Measurements from ENCODE around the gene NECTIN2.
"Not testable (repeated sequence)": the region's sequence is repeated elsewhere in the genome, so short reads cannot be mapped to it uniquely, and the experiment has no call there.

The NECTIN2 gene

GRCh38 chr19:44911896-44912295 is 65.8 kb downstream of the NECTIN2 start:
- not testable (repeated sequence) for DNase-seq

DNA sequence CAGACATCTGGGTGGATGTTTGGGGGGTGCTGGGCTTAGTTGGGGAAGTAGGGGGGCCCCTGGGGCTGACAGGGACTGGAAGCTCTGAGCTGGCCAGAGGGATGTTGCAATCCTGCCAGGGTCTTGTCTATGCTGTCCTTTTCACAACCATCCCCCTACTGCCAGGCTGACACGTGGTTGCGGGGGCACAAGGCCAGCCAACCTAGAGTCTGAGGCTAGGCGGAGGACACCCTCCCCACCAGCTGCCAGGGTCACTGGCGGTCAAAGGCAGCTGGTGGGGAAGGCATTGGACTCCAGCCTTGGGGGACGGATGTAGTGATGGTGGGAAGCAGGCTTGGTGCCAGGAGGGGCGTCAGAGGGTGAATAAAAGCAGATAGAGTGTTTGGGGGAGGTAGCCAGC is 66.8 kb downstream of the NECTIN2 start:
- no peak for DNase-seq

DNA sequence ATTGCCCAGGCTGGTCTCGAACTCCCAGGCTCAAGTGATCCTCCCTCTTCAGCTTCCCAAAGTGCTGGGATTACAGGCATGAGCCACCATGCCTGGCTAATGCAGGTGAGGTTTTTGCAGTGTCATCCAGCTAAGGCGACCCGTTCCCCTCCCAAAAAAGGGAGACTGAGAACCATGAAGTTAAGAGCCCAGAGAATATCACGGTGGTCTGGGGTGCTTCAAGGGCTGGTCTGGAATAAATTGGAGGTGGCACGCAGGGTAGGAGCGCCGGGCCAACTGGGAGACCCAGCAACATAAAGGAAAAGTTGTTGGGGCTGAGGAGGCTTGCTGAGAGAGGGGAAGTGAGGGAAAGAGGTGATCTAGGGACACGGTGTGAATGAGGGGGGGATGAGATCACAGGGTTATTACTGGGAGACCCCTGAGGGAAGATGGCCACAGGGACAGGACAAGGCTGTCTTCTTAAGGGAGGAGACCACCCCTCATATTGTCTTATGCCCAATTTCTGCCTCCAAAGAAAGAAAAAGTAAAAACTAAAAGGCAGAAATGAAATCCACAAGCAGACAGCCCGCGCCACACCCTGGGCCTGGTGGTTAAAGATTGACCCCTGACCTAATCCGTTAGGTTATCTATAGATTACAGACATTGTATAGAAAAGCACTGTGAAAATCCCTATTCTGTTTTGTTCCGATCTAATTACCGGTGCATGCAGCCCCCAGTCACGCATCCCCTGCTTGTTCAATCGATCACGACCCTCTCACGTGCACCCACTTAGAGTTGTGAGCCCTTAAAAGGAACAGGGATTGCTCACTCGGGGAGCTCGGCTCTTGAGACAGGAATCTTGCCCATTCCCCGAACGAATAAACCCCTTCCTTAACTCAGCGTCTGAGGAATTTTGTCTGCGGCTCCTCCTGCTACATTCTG is 67.7 kb downstream of the NECTIN2 start:
- not testable (repeated sequence) for DNase-seq

DNA sequence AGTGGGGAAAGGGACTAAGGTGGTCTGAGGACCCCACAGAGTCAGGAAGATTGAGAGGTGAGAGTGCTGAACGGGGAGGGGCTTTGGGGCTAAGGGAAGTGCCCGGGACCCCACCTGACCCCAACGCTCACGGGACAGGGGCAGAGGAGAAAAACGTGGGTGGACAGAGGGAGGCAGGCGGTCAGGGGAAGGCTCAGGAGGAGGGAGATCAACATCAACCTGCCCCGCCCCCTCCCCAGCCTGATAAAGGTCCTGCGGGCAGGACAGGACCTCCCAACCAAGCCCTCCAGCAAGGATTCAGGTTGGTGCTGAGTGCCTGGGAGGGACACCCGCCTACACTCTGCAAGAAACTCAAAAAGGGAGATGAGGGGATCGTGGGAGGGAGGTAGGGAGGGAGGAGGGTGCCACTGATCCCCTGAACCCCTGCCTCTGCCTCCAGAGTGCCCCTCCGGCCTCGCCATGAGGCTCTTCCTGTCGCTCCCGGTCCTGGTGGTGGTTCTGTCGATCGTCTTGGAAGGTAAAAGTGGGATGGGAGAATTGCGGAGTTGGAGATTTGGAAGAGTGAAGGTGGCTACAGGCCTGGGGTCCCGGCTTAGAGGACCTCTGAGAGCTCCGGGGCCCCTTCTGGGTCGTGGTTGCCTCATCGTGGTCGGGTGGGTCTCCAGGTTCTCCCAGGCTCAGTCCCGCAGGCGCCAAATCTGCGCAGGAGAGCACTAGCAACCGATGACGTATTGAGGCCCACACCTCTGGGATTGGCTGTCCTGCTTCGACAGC is 68.5 kb downstream of the NECTIN2 start, which contains the start of gene APOC1:
Gene APOC1 (plus strand): TSS at position 176 of the 774 bp plus-strand sequence. CDS start 284 bp downstream, at position 460.
- DNase-seq = peak; percentile 24 to 70

GRCh38 chr19:44924243-44924725 is 78.2 kb downstream of the NECTIN2 start:
- DNase-seq = no peak

- no peak for DNase-seq
These were observed 79.2 kb downstream of the NECTIN2 start for GRCh38 chr19:44925114-44925891.

DNA sequence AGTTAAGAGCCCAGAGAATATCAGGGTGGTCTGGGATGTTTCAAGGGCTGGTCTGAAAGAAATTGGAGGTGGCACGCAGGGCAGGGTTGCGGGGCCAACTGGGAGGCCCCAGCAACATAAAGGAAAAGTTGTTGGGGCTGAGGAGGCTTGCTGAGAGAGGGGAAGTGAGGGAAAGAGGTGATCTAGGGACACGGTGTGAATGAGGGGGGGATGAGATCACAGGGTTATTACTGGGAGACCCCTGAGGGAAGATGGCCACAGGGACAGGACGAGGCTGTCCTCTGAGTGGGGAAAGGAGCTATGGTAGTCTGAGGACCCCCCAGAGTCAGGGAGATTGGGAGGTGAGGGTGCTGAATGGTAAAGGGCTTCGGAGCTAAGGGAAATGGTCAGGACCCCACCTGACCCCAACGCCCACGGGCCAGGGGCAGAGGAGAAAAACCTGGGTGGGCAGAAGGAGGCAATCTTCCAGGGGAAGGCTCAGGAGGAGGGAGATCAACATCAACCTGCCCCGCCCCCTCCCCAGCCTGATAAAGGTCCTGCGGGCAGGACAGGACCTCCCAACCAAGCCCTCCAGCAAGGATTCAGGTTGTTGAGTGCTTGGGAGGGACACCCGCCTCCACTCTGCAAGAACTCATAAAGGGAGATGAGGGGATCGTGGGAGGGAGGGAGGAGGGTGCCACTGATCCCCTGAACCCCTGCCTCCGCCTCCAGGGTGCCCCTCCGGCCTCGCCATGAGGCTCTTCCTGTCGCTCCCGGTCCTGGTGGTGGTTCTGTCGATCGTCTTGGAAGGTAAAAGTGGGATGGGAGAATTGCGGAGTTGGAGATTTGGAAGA is 80.4 kb downstream of the NECTIN2 start:
- DNase-seq = not testable (repeated sequence)

- no peak for DNase-seq
These were observed 81.6 kb downstream of the NECTIN2 start for GRCh38 chr19:44927746-44928145.

GRCh38 chr19:44930088-44930487 is 84.0 kb downstream of the NECTIN2 start:
- no peak for DNase-seq

DNA sequence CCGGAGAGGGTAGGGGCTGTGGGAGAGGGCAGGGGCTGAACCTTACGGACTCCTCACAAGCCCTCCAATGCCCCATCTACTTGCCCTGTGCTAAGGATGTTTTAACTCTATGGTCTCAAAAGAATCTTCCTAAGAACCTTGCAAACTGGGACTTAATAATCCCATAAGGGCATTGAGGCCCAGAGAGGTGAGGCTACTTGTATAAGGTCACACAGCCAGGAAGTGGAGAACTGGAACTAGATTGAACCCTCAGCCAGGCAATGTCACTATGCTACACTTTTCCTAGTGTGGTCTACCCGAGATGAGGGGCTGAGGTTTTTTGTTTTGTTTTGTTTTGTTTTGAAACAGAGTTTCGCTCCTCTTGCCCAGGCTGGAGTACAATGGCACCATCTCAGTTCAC is 85.4 kb downstream of the NECTIN2 start:
- DNase-seq = no peak
